KMS-11 (cell line): ENCODE results near the gene SLC35A3.

Source experiments
- H2AFZ ChIP-seq: fragments of 200-600 bp; sonication (generic); 2 replicates; pipeline ENCODE4 v1.6.1; 2016; ENCODE audit warnings: antibody characterized with exemption, mixed run types, low read depth
- H3K27ac ChIP-seq: fragments of 200-600 bp; sonication (generic); 2 replicates; pipeline ENCODE4 v1.6.1; 2016; ENCODE audit warnings: mild to moderate bottlenecking, mixed run types
- H3K27me3 ChIP-seq: fragments of 200-600 bp; sonication (generic); 2 replicates; pipeline ENCODE4 v1.6.1; 2017; ENCODE audit warnings: mild to moderate bottlenecking, low read depth, mixed run types, moderate library complexity; ENCODE audit not compliant: insufficient read depth
- H3K36me3 ChIP-seq: fragments of 200-600 bp; sonication (generic); 2 replicates; pipeline ENCODE4 v1.6.1; 2017; ENCODE audit warnings: mild to moderate bottlenecking, mixed run types; ENCODE audit not compliant: insufficient read depth
- H3K4me1 ChIP-seq: fragments of 200-600 bp; sonication (generic); 2 replicates; pipeline ENCODE4 v1.6.1; 2016; ENCODE audit warnings: mild to moderate bottlenecking, low read depth, mixed run types; ENCODE audit not compliant: poor library complexity, severe bottlenecking
- H3K4me2 ChIP-seq: fragments of 200-600 bp; sonication (generic); 2 replicates; pipeline ENCODE4 v1.7.0; 2016; ENCODE audit warnings: mild to moderate bottlenecking, mixed run types
- H3K4me3 ChIP-seq: fragments of 200-600 bp; sonication (generic); IDR thresholded peaks from 2 replicates; pipeline ENCODE4 v1.6.1; 2017; ENCODE audit warnings: low read depth, low read length, mixed read lengths; ENCODE audit not compliant: insufficient read depth
- H3K79me2 ChIP-seq: fragments of 200-600 bp; sonication (generic); 2 replicates; pipeline ENCODE4 v1.6.1; 2016; ENCODE audit warnings: low read depth, mixed run types; ENCODE audit not compliant: insufficient read depth
- H3K9ac ChIP-seq: fragments of 200-600 bp; sonication (generic); 2 replicates; pipeline ENCODE4 v1.6.1; 2016; ENCODE audit warnings: mild to moderate bottlenecking, mixed run types
- H4K20me1 ChIP-seq: fragments of 200-600 bp; sonication (generic); 2 replicates; pipeline ENCODE4 v1.6.1; 2016; ENCODE audit warnings: mild to moderate bottlenecking, mixed run types; ENCODE audit not compliant: insufficient read depth
- TF ChIP-seq, protein P1 (sequence below): fragments of 200-600 bp; sonication (generic); conservative IDR thresholded peaks from 2 replicates; pipeline ENCODE4 v1.6.1; 2017; ENCODE audit warnings: low read depth, mild to moderate bottlenecking, antibody characterized with exemption, low read length, moderate library complexity, mixed read lengths

The SLC35A3 gene

GRCh38 chr1:99988210-99988765 is 18.5 kb downstream of the SLC35A3 start:
- TF ChIP-seq, protein P1, sequence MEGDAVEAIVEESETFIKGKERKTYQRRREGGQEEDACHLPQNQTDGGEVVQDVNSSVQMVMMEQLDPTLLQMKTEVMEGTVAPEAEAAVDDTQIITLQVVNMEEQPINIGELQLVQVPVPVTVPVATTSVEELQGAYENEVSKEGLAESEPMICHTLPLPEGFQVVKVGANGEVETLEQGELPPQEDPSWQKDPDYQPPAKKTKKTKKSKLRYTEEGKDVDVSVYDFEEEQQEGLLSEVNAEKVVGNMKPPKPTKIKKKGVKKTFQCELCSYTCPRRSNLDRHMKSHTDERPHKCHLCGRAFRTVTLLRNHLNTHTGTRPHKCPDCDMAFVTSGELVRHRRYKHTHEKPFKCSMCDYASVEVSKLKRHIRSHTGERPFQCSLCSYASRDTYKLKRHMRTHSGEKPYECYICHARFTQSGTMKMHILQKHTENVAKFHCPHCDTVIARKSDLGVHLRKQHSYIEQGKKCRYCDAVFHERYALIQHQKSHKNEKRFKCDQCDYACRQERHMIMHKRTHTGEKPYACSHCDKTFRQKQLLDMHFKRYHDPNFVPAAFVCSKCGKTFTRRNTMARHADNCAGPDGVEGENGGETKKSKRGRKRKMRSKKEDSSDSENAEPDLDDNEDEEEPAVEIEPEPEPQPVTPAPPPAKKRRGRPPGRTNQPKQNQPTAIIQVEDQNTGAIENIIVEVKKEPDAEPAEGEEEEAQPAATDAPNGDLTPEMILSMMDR: no peak
- peaks cover 4% of the 10 kb centered on the region; the same call in 1 of the 2 replicates for H3K79me2 ChIP-seq

GRCh38 chr1:99992044-99992722 is 22.4 kb downstream of the SLC35A3 start:
- Histone ChIP-seq H3K79me2 (no peaks in the 10 kb centered on the region; the same call in 1 of the 2 replicates), H4K20me1 (no peaks in the 10 kb centered on the region), H3K27me3 (no peaks in the 10 kb centered on the region), H3K4me3 (no peak overlapping the region), H3K4me2 (peak overlapping the region; percentile 76; the same call in 1 of the 2 replicates), H2AFZ (no peak overlapping the region), H3K36me3 (no peaks in the 10 kb centered on the region), H3K4me1 (peaks cover 20% of the 10 kb centered on the region), H3K9ac (no peak overlapping the region), H3K27ac (peak overlapping the region; percentile 94; the same call in 1 of the 2 replicates)
- TF ChIP-seq, protein P1: no peak

More at GRCh38 chr1:99988210-99988765, 18.5 kb downstream of the SLC35A3 start:
- Histone ChIP-seq H4K20me1 (no peaks in the 10 kb centered on the region), H3K4me1 (peaks cover 12% of the 10 kb centered on the region), H3K27me3 (no peaks in the 10 kb centered on the region), H3K9ac (no peak overlapping the region), H3K4me3 (no peak overlapping the region), H3K4me2 (no peak overlapping the region), H2AFZ (no peak overlapping the region), H3K36me3 (no peaks in the 10 kb centered on the region), H3K27ac (no peak overlapping the region)

GRCh38 chr1:99992760-99993467 is 23.1 kb downstream of the SLC35A3 start:
- H3K27ac ChIP-seq: peak overlapping the region; percentile 94
- no peaks in the 10 kb centered on the region for H3K27me3 ChIP-seq
- peak overlapping the region; percentile 70 for H3K9ac ChIP-seq
- H4K20me1 ChIP-seq: no peaks in the 10 kb centered on the region
- H3K4me2 ChIP-seq: peak overlapping the region; percentile 76
- H3K79me2 ChIP-seq: no peaks in the 10 kb centered on the region; the same call in 1 of the 2 replicates
- TF ChIP-seq, protein P1: no peak
- peaks cover 20% of the 10 kb centered on the region for H3K4me1 ChIP-seq
- H2AFZ ChIP-seq: peak overlapping the region; percentile 45; the same call in 1 of the 2 replicates
- no peaks in the 10 kb centered on the region for H3K36me3 ChIP-seq
- H3K4me3 ChIP-seq: no peak overlapping the region

- Histone ChIP-seq H3K27me3 (no peaks in the 10 kb centered on the region), H3K36me3 (no peaks in the 10 kb centered on the region), H3K27ac (peak overlapping the region; percentile 94)
These were observed 23.7 kb downstream of the SLC35A3 start for GRCh38 chr1:99993468-99993845.

More at GRCh38 chr1:99993468-99993845, 23.7 kb downstream of the SLC35A3 start:
- TF ChIP-seq, protein P1: no peak
- Histone ChIP-seq H3K4me3 (no peak overlapping the region), H3K79me2 (no peaks in the 10 kb centered on the region; the same call in 1 of the 2 replicates), H3K4me2 (peak overlapping the region; percentile 76), H2AFZ (peak overlapping the region; percentile 45; the same call in 1 of the 2 replicates), H4K20me1 (no peaks in the 10 kb centered on the region), H3K9ac (peak overlapping the region; percentile 70; the same call in 1 of the 2 replicates), H3K4me1 (peaks cover 20% of the 10 kb centered on the region)
